Breast epithelium (tissue), 3 donors: ENCODE measurements around the gene PDE6B.

ENCODE experiments used
- CTCF ChIP-seq, 3 donors: fragments of 450-650 bp; IDR thresholded peaks; one replicate each; pipeline ENCODE4 v1.5.1; 2016 to 2017; ENCODE audit warnings: antibody characterized with exemption in 3 of 3, mild to moderate bottlenecking in 3 of 3, moderate library complexity in 3 of 3
- POLR2A ChIP-seq: fragments of 450-650 bp; IDR thresholded peaks from one replicate; pipeline ENCODE4 v1.6.1; 2016; ENCODE audit warnings: antibody characterized with exemption, mild to moderate bottlenecking, moderate library complexity
- POLR2AphosphoS5 ChIP-seq, 3 donors: sonication (generic); formaldehyde crosslinking; IDR thresholded peaks; one replicate each; pipeline ENCODE4 v1.6.1; 2017; ENCODE audit warnings: antibody characterized with exemption in 3 of 3

- TF ChIP-seq CTCF (IDR thresholded peaks at IDR 0.05) (no peak), POLR2A (no peak), POLR2AphosphoS5 (IDR thresholded peaks at IDR 0.05) (no peak)
These were observed 83.2 kb downstream of the PDE6B start for GRCh38 chr4:708631-708933.
